ENCODE results near the gene PRKAR1B. TPM values are rescaled to one million over a fixed set of nuclear protein-coding genes. Genes with fewer than 3 reads are reported as not detected.

PRKAR1B gene
- total RNA-seq, 1 experiment from 2014 or later, result 8.2 TPM

- in situ Hi-C loops (cut with HindIII; ENCODE audit: low pct_unique_long_range_greater_than_20kb, low sequenced_read_pairs), result no loop called here
Observed at GRCh38 chr7:516606-517456, 210.2 kb downstream of the PRKAR1B start.

GRCh38 chr7:516216-516605 is 210.9 kb downstream of the PRKAR1B start:
- no peak for DNase-seq (ENCODE audit: low read depth, low spot score)
- in situ Hi-C loops (cut with HindIII; ENCODE audit: low pct_unique_long_range_greater_than_20kb, low sequenced_read_pairs), result no loop called here

More at GRCh38 chr7:516606-517456, 210.2 kb downstream of the PRKAR1B start:
- DNase-seq (ENCODE audit: low read depth, low spot score), result no peak

GRCh38 chr7:515628-516027 is 211.5 kb downstream of the PRKAR1B start:
- in situ Hi-C loops (cut with HindIII; ENCODE audit: low pct_unique_long_range_greater_than_20kb, low sequenced_read_pairs), result no loop called here
- DNase-seq (ENCODE audit: low read depth, low spot score), result no peak

- in situ Hi-C loops (cut with HindIII; ENCODE audit: low pct_unique_long_range_greater_than_20kb, low sequenced_read_pairs), result no loop called here
- peak; percentile 26 for DNase-seq (ENCODE audit: low read depth, low spot score)
Observed at GRCh38 chr7:514651-515598, 212.2 kb downstream of the PRKAR1B start.

- in situ Hi-C loops (cut with HindIII; ENCODE audit: low pct_unique_long_range_greater_than_20kb, low sequenced_read_pairs), result no loop called here
- no peak for DNase-seq (ENCODE audit: low read depth, low spot score)
Observed at GRCh38 chr7:514242-514641, 212.8 kb downstream of the PRKAR1B start.

GRCh38 chr7:513521-514166 is 213.4 kb downstream of the PRKAR1B start:
- DNase-seq (ENCODE audit: low read depth, low spot score), result no peak

GRCh38 chr7:512541-513311 is 214.4 kb downstream of the PRKAR1B start:
- in situ Hi-C loops (cut with HindIII; ENCODE audit: low pct_unique_long_range_greater_than_20kb, low sequenced_read_pairs), result no loop called here
- DNase-seq (ENCODE audit: low read depth, low spot score), result no peak

More at GRCh38 chr7:513521-514166, 213.4 kb downstream of the PRKAR1B start:
- in situ Hi-C loops (cut with HindIII; ENCODE audit: low pct_unique_long_range_greater_than_20kb, low sequenced_read_pairs), result no loop called here

GRCh38 chr7:512146-512510 is 215.0 kb downstream of the PRKAR1B start:
- DNase-seq (ENCODE audit: low read depth, low spot score), result no peak
- in situ Hi-C loops (cut with HindIII; ENCODE audit: low pct_unique_long_range_greater_than_20kb, low sequenced_read_pairs), result no loop called here

GRCh38 chr7:511476-512145 is 215.5 kb downstream of the PRKAR1B start:
- in situ Hi-C loops (cut with HindIII; ENCODE audit: low pct_unique_long_range_greater_than_20kb, low sequenced_read_pairs), result no loop called here
- DNase-seq (ENCODE audit: low read depth, low spot score), result no peak

GRCh38 chr7:510782-511281 is 216.2 kb downstream of the PRKAR1B start:
- in situ Hi-C loops (cut with HindIII; ENCODE audit: low pct_unique_long_range_greater_than_20kb, low sequenced_read_pairs), result no loop called here
- no peak for DNase-seq (ENCODE audit: low read depth, low spot score)

GRCh38 chr7:510131-510481 is 217.0 kb downstream of the PRKAR1B start:
- DNase-seq (ENCODE audit: low read depth, low spot score), result no peak
- in situ Hi-C loops (cut with HindIII; ENCODE audit: low pct_unique_long_range_greater_than_20kb, low sequenced_read_pairs), result no loop called here

- no peak for DNase-seq (ENCODE audit: low read depth, low spot score)
- in situ Hi-C loops (cut with HindIII; ENCODE audit: low pct_unique_long_range_greater_than_20kb, low sequenced_read_pairs), result no loop called here
Observed at GRCh38 chr7:509426-510130, 217.5 kb downstream of the PRKAR1B start.

- DNase-seq (ENCODE audit: low read depth, low spot score), result no peak
- in situ Hi-C loops (cut with HindIII; ENCODE audit: low pct_unique_long_range_greater_than_20kb, low sequenced_read_pairs), result no loop called here
Observed at GRCh38 chr7:508461-509170, 218.5 kb downstream of the PRKAR1B start.

- in situ Hi-C loops (cut with HindIII; ENCODE audit: low pct_unique_long_range_greater_than_20kb, low sequenced_read_pairs), result no loop called here
- DNase-seq (ENCODE audit: low read depth, low spot score), result no peak
Observed at GRCh38 chr7:507623-508300, 219.3 kb downstream of the PRKAR1B start.

GRCh38 chr7:506921-507622 is 220.0 kb downstream of the PRKAR1B start:
- no peak for DNase-seq (ENCODE audit: low read depth, low spot score)
- in situ Hi-C loops (cut with HindIII; ENCODE audit: low pct_unique_long_range_greater_than_20kb, low sequenced_read_pairs), result no loop called here

All from SK-MEL-5 (cell line).